Suprapubic skin (tissue), 4 donors: ENCODE measurements around the gene TRUB1. TPM values are rescaled to one million over a fixed set of nuclear protein-coding genes. Genes with fewer than 3 reads are reported as not detected.

Experiments
- DNase-seq, 2 donors: peaks; one replicate each; pipeline ENCODE4 v3.0.0-alpha.2; 2019; ENCODE audit warnings: low spot score in 2 of 2
- H3K27ac ChIP-seq: fragments of 200-600 bp; sonication (generic); one replicate; pipeline ENCODE4 v1.5.1; 2019
- H3K27me3 ChIP-seq: fragments of 200-600 bp; sonication (generic); one replicate; pipeline ENCODE4 v1.5.1; 2019
- H3K36me3 ChIP-seq: fragments of 200-600 bp; sonication (generic); one replicate; pipeline ENCODE4 v1.5.1; 2019
- H3K4me1 ChIP-seq: fragments of 200-600 bp; sonication (generic); one replicate; pipeline ENCODE4 v1.5.1; 2019
- H3K4me3 ChIP-seq: fragments of 200-600 bp; sonication (generic); one replicate; pipeline ENCODE4 v1.5.1; 2019; ENCODE audit warnings: mild to moderate bottlenecking
- H3K9me3 ChIP-seq: fragments of 200-600 bp; sonication (generic); one replicate; pipeline ENCODE4 v1.5.1; 2019
- CTCF ChIP-seq, 2 donors: fragments of 200-600 bp in 1 of 2; fragments of 450-650 bp in 1 of 2; sonication (generic) in 1 of 2; IDR thresholded peaks; one replicate each; pipeline ENCODE4 v1.5.1; 2016 to 2019; ENCODE audit warnings: antibody characterized with exemption in 2 of 2, mild to moderate bottlenecking in 1 of 2, moderate library complexity in 1 of 2
- EP300 ChIP-seq: sonication (generic); formaldehyde crosslinking; IDR thresholded peaks from one replicate; pipeline ENCODE4 v1.6.1; 2017; ENCODE audit warnings: antibody characterized with exemption
- POLR2A ChIP-seq, 2 donors: fragments of 450-650 bp; IDR thresholded peaks; one replicate each; pipeline ENCODE4 v1.6.1; 2017; ENCODE audit warnings: antibody characterized with exemption in 2 of 2, mild to moderate bottlenecking in 2 of 2, moderate library complexity in 2 of 2
- POLR2AphosphoS5 ChIP-seq, 3 donors: sonication (generic); formaldehyde crosslinking; IDR thresholded peaks; one replicate each; pipeline ENCODE4 v1.6.1; 2017; ENCODE audit warnings: antibody characterized with exemption in 3 of 3
- WGBS: methylation state at CpG from one replicate; pipeline ENCODE4 v1.1.5; 2018; 5-methylcytosine and 5-hydroxymethylcytosine counted together
- total RNA-seq, 4 donors: library from RNA; depleted of rRNA; stranded (reverse); fragments of >200 nt; gene quantifications; one replicate each; pipeline ENCODE4 v1.1.0, GENCODE V29; 2016

The TRUB1 gene
- total RNA-seq, 4 donors from 2014 or later, result 11.6 to 28.6 (median 15.0) TPM

GRCh38 chr10:114973997-114974396, 36.0 kb downstream of the TRUB1 start:
- H3K9me3 ChIP-seq, result no peaks in the 10 kb centered on the region
- no peaks in the 10 kb centered on the region for H3K27me3 ChIP-seq
- no peak for DNase-seq
- peaks cover 3% of the 10 kb centered on the region for H3K36me3 ChIP-seq
- H3K27ac ChIP-seq, result no peak overlapping the region
- TF ChIP-seq EP300 (no peak), CTCF (IDR thresholded peaks at IDR 0.05) (no peak), POLR2AphosphoS5 (IDR thresholded peaks at IDR 0.05) (no peak), POLR2A (IDR thresholded peaks at IDR 0.05) (no peak)
- H3K4me1 ChIP-seq, result no peaks in the 10 kb centered on the region
- no peak overlapping the region for H3K4me3 ChIP-seq

- 94% methylated on average over 5 of the region's 5 CpGs for WGBS
- TF ChIP-seq EP300 (no peak), POLR2AphosphoS5 (IDR thresholded peaks at IDR 0.05) (no peak), CTCF (IDR thresholded peaks at IDR 0.05) (no peak), POLR2A (IDR thresholded peaks at IDR 0.05) (no peak)
Measured at GRCh38 chr10:114974625-114975024, 36.6 kb downstream of the TRUB1 start.

GRCh38 chr10:114975091-114975490, 37.1 kb downstream of the TRUB1 start:
- Histone ChIP-seq H3K9me3 (no peaks in the 10 kb centered on the region), H3K27ac (no peak overlapping the region), H3K4me3 (no peak overlapping the region), H3K27me3 (no peaks in the 10 kb centered on the region), H3K4me1 (no peaks in the 10 kb centered on the region), H3K36me3 (peaks cover 4% of the 10 kb centered on the region)
- WGBS, result 52% methylated on average over 3 of the region's 3 CpGs
- TF ChIP-seq CTCF (IDR thresholded peaks at IDR 0.05) (no peak), EP300 (no peak), POLR2AphosphoS5 (IDR thresholded peaks at IDR 0.05) (no peak), POLR2A (IDR thresholded peaks at IDR 0.05) (no peak)
- no peak for DNase-seq

More at GRCh38 chr10:114974625-114975024, 36.6 kb downstream of the TRUB1 start:
- H3K36me3 ChIP-seq, result peaks cover 3% of the 10 kb centered on the region
- no peak overlapping the region for H3K4me3 ChIP-seq
- no peaks in the 10 kb centered on the region for H3K4me1 ChIP-seq
- no peaks in the 10 kb centered on the region for H3K27me3 ChIP-seq
- DNase-seq, result no peak
- no peak overlapping the region for H3K27ac ChIP-seq
- H3K9me3 ChIP-seq, result no peaks in the 10 kb centered on the region

- Histone ChIP-seq H3K36me3 (peaks cover 18% of the 10 kb centered on the region), H3K9me3 (peaks cover 26% of the 10 kb centered on the region), H3K4me3 (no peak overlapping the region), H3K4me1 (no peaks in the 10 kb centered on the region), H3K27me3 (no peaks in the 10 kb centered on the region), H3K27ac (no peak overlapping the region)
- no peak for DNase-seq
- TF ChIP-seq POLR2AphosphoS5 (IDR thresholded peaks at IDR 0.05) (no peak), EP300 (no peak), CTCF (IDR thresholded peaks at IDR 0.05) (no peak), POLR2A (IDR thresholded peaks at IDR 0.05) (no peak)
Measured at GRCh38 chr10:114982989-114983388, 45.0 kb downstream of the TRUB1 start.

GRCh38 chr10:114987995-114988394, 50.0 kb downstream of the TRUB1 start:
- Histone ChIP-seq H3K4me3 (no peak overlapping the region), H3K27ac (no peak overlapping the region), H3K27me3 (no peaks in the 10 kb centered on the region), H3K36me3 (peaks cover 9% of the 10 kb centered on the region), H3K9me3 (peaks cover 17% of the 10 kb centered on the region), H3K4me1 (no peaks in the 10 kb centered on the region)
- WGBS, result 92% methylated on average over 1 of the region's 1 CpG
- TF ChIP-seq POLR2AphosphoS5 (IDR thresholded peaks at IDR 0.05) (no peak), CTCF (IDR thresholded peaks at IDR 0.05) (no peak), POLR2A (IDR thresholded peaks at IDR 0.05) (no peak), EP300 (no peak)
- DNase-seq, result no peak
